Measurements from ENCODE around the gene NUFIP1. TPM values are rescaled to one million over a fixed set of nuclear protein-coding genes. Genes with fewer than 3 reads are reported as not detected.

NUFIP1 gene
- total and polyA plus RNA-seq, 9 donors, result 2.3 to 9.5 (median 6.8) TPM

- peaks cover 4% of the 10 kb centered on the region for H3K4me1 ChIP-seq (ENCODE audit: insufficient read depth)
- H3K36me3 ChIP-seq, result no peaks in the 10 kb centered on the region
- intact Hi-C loops (cut with DNase I), result no loop called here
- WGBS, 3 donors, result 1 to 5% (median 3%) methylated on average over 1 of the region's 1 CpG
- TF ChIP-seq POLR2A (IDR thresholded peaks at IDR 0.05) (no peak), EP300 (IDR thresholded peaks at IDR 0.05) (no peak), CTCF (IDR thresholded peaks at IDR 0.05) (no peak)
- no peak for DNase-seq
- no peaks in the 10 kb centered on the region for H3K27me3 ChIP-seq
- H3K9me3 ChIP-seq, result no peaks in the 10 kb centered on the region
- H3K4me3 ChIP-seq, result no peak overlapping the region
- H3K27ac ChIP-seq, result no peak overlapping the region
Observed at GRCh38 chr13:44934724-44935123, 54.5 kb downstream of the NUFIP1 start.

GRCh38 chr13:44932850-44933251 is 56.4 kb downstream of the NUFIP1 start:
- H3K9me3 ChIP-seq, result no peaks in the 10 kb centered on the region
- H3K4me1 ChIP-seq (ENCODE audit: insufficient read depth), result peaks cover 4% of the 10 kb centered on the region
- no peak overlapping the region for H3K4me3 ChIP-seq
- intact Hi-C loops (cut with DNase I), result no loop called here
- H3K36me3 ChIP-seq, result no peaks in the 10 kb centered on the region
- no peak for TF ChIP-seq CTCF (IDR thresholded peaks at IDR 0.05)
- TF ChIP-seq EP300 (IDR thresholded peaks at IDR 0.05), result no peak
- TF ChIP-seq POLR2A (IDR thresholded peaks at IDR 0.05), result no peak
- no peak overlapping the region for H3K27ac ChIP-seq
- H3K27me3 ChIP-seq, result no peaks in the 10 kb centered on the region
- 46 to 51% (median 50%) methylated on average over 7 of the region's 7 CpGs for WGBS, 3 donors
- no peak for DNase-seq

GRCh38 chr13:44932171-44932849 is 57.0 kb downstream of the NUFIP1 start:
- Histone ChIP-seq H3K27me3 (no peaks in the 10 kb centered on the region), H3K27ac (no peak overlapping the region), H3K36me3 (no peaks in the 10 kb centered on the region), H3K4me3 (no peak overlapping the region), H3K9me3 (no peaks in the 10 kb centered on the region), H3K4me1 (ENCODE audit: insufficient read depth) (peaks cover 4% of the 10 kb centered on the region)
- 53 to 71% (median 59%) methylated on average over 5 of the region's 5 CpGs for WGBS, 3 donors
- intact Hi-C loops (cut with DNase I), result no loop called here
- DNase-seq, result no peak
- TF ChIP-seq POLR2A (IDR thresholded peaks at IDR 0.05) (no peak), CTCF (IDR thresholded peaks at IDR 0.05) (no peak), EP300 (IDR thresholded peaks at IDR 0.05) (no peak)

- intact Hi-C loops (cut with DNase I), result no loop called here
- Histone ChIP-seq H3K4me1 (ENCODE audit: insufficient read depth) (peaks cover 4% of the 10 kb centered on the region), H3K36me3 (no peaks in the 10 kb centered on the region), H3K9me3 (no peaks in the 10 kb centered on the region), H3K27ac (no peak overlapping the region), H3K4me3 (no peak overlapping the region), H3K27me3 (no peaks in the 10 kb centered on the region)
- DNase-seq, result no peak
- 68 to 72% (median 68%) methylated on average over 7 of the region's 7 CpGs for WGBS, 3 donors
- no peak for TF ChIP-seq EP300 (IDR thresholded peaks at IDR 0.05)
- no peak for TF ChIP-seq POLR2A (IDR thresholded peaks at IDR 0.05)
- no peak for TF ChIP-seq CTCF (IDR thresholded peaks at IDR 0.05)
Observed at GRCh38 chr13:44930963-44931623, 58.2 kb downstream of the NUFIP1 start.

Measured in ovary (tissue), 9 donors.